ENCODE results near the gene SLC29A1.
A peak's percentile ranks its signal among the peaks of the same experiment; 100 is the strongest.

Gene SLC29A1

GRCh38 chr6:44256775-44257024, 33.3 kb downstream of the SLC29A1 start:
- no peak for DNase-seq

- DNase-seq = peak in 1 of 2 experiments; percentile 76
Observed at GRCh38 chr6:44257025-44257752, 33.8 kb downstream of the SLC29A1 start, which contains the start of gene SLC35B2. SLC35B2 (minus strand) TSS chr6:44257528; CDS start chr6:44257410, 118 bp downstream.

GRCh38 chr6:44257753-44258324, 34.4 kb downstream of the SLC29A1 start:
- no peak for DNase-seq

- no peak for DNase-seq
Observed at GRCh38 chr6:44258325-44258863, 35.0 kb downstream of the SLC29A1 start.

- DNase-seq = no peak
Observed at GRCh38 chr6:44258921-44259320, 35.5 kb downstream of the SLC29A1 start.

GRCh38 chr6:44260011-44260410, 36.6 kb downstream of the SLC29A1 start:
- no peak for DNase-seq

- no peak for DNase-seq
Observed at GRCh38 chr6:44260451-44261297, 37.3 kb downstream of the SLC29A1 start.

GRCh38 chr6:44261581-44261980, 38.2 kb downstream of the SLC29A1 start:
- DNase-seq = no peak

- DNase-seq = no peak
Observed at GRCh38 chr6:44262467-44263353, 39.3 kb downstream of the SLC29A1 start.

- DNase-seq = no peak
Observed at GRCh38 chr6:44263354-44264100, 40.1 kb downstream of the SLC29A1 start.

- DNase-seq = no peak
Observed at GRCh38 chr6:44264154-44265006, 41.0 kb downstream of the SLC29A1 start.

- DNase-seq = peak; percentile 46 to 88
Observed at GRCh38 chr6:44265007-44265721, 41.8 kb downstream of the SLC29A1 start, which contains the start of gene NFKBIE. NFKBIE (minus strand) TSS chr6:44265551; CDS start chr6:44265346, 205 bp downstream.

- DNase-seq = no peak
Observed at GRCh38 chr6:44265722-44266233, 42.4 kb downstream of the SLC29A1 start.

GRCh38 chr6:44266347-44266746, 43.0 kb downstream of the SLC29A1 start:
- DNase-seq = no peak

GRCh38 chr6:44267252-44267651, 43.9 kb downstream of the SLC29A1 start:
- no peak for DNase-seq

- peak; percentile 62 to 67 for DNase-seq
Observed at GRCh38 chr6:44268095-44268628, 44.8 kb downstream of the SLC29A1 start.

- no peak for DNase-seq
Observed at GRCh38 chr6:44269178-44269920, 46.0 kb downstream of the SLC29A1 start.

- no peak for DNase-seq
Observed at GRCh38 chr6:44269921-44270525, 46.6 kb downstream of the SLC29A1 start, which contains the start of gene TMEM151B. TMEM151B (plus strand) TSS chr6:44270450; CDS start chr6:44270743, 293 bp downstream.

Measured in NCI-H446 (cell line).